ENCODE measurements around the gene GANC. TPM values are rescaled to one million over a fixed set of nuclear protein-coding genes. Genes with fewer than 3 reads are reported as not detected.

Gene GANC
- total RNA-seq, 2 experiments from 2014 or later = 27.9 to 31.7 TPM

DNA sequence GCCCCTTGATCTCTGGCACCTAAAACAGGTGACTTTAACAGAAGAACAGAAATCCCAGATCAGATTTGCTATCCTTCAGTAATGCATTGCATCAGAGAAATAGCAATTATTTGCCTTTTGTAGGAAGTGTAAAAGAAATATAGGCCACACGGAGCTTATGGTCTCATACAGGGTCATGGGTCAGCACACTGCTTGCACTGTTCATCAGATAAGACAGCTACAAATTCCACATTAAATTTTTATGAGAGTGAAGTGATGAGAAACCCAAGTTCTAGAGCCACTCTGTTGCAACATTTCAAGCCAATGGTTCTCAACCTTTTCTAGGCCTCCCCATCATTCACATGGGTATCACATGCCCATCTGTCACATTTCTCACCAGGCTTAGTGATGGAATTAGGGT is 33.7 kb downstream of the GANC start:
- intact Hi-C loops (cut with micrococcal nuclease; ENCODE audit: unreplicated experiment) = no loop called here
- Histone ChIP-seq H3K4me2 (ENCODE audit: low read length) (no peak overlapping the region), H3K9me3 (ENCODE audit: low read length) (no peaks in the 10 kb centered on the region; the same call in 1 of the 2 replicates), H3K4me3 (ENCODE audit: low read depth, low read length, poor library complexity, severe bottlenecking) (no peak overlapping the region), H3K79me2 (ENCODE audit: insufficient read depth, low read depth, low read length) (no peaks in the 10 kb centered on the region), H3K4me1 (ENCODE audit: insufficient read depth, low read length, poor library complexity, severe bottlenecking) (no peaks in the 10 kb centered on the region), H3K27ac (ENCODE audit: low read depth, low read length, poor library complexity, severe bottlenecking) (no peak overlapping the region), H2AFZ (ENCODE audit: low read length) (no peak overlapping the region), H4K20me1 (ENCODE audit: insufficient read depth, low read length) (no peaks in the 10 kb centered on the region), H3K36me3 (ENCODE audit: insufficient read depth, low read length) (no peaks in the 10 kb centered on the region; the same call in 1 of the 2 replicates), H3K9me2 (ENCODE audit: insufficient read depth, low read length) (no peaks in the 10 kb centered on the region)
- POLR2A ChIA-PET = no interaction called here
- TF ChIP-seq, protein P1, sequence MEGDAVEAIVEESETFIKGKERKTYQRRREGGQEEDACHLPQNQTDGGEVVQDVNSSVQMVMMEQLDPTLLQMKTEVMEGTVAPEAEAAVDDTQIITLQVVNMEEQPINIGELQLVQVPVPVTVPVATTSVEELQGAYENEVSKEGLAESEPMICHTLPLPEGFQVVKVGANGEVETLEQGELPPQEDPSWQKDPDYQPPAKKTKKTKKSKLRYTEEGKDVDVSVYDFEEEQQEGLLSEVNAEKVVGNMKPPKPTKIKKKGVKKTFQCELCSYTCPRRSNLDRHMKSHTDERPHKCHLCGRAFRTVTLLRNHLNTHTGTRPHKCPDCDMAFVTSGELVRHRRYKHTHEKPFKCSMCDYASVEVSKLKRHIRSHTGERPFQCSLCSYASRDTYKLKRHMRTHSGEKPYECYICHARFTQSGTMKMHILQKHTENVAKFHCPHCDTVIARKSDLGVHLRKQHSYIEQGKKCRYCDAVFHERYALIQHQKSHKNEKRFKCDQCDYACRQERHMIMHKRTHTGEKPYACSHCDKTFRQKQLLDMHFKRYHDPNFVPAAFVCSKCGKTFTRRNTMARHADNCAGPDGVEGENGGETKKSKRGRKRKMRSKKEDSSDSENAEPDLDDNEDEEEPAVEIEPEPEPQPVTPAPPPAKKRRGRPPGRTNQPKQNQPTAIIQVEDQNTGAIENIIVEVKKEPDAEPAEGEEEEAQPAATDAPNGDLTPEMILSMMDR (conservative IDR thresholded peaks at IDR 0.05; ENCODE audit: low read length) = no peak
- TF ChIP-seq EZH2phosphoT487 (IDR thresholded peaks at IDR 0.05; ENCODE audit: borderline replicate concordance, low read depth, low read length) = no peak
- BruUV-seq (replicated peaks) = no TSS peak
- CTCF ChIA-PET (ENCODE audit: unreplicated experiment) = no interaction called here
- DNase-seq (ENCODE audit: low spot score) = no peak

GRCh38 chr15:42313463-42313862 is 40.5 kb downstream of the GANC start:
- Histone ChIP-seq H3K27ac (ENCODE audit: low read depth, low read length, poor library complexity, severe bottlenecking) (no peak overlapping the region), H3K4me2 (ENCODE audit: low read length) (no peak overlapping the region), H3K79me2 (ENCODE audit: insufficient read depth, low read depth, low read length) (no peaks in the 10 kb centered on the region), H2AFZ (ENCODE audit: low read length) (no peak overlapping the region), H3K4me3 (ENCODE audit: low read depth, low read length, poor library complexity, severe bottlenecking) (no peak overlapping the region), H3K9me2 (ENCODE audit: insufficient read depth, low read length) (no peaks in the 10 kb centered on the region), H3K36me3 (ENCODE audit: insufficient read depth, low read length) (no peaks in the 10 kb centered on the region), H4K20me1 (ENCODE audit: insufficient read depth, low read length) (no peaks in the 10 kb centered on the region), H3K4me1 (ENCODE audit: insufficient read depth, low read length, poor library complexity, severe bottlenecking) (no peaks in the 10 kb centered on the region), H3K9me3 (ENCODE audit: low read length) (no peaks in the 10 kb centered on the region)
- intact Hi-C loops (cut with micrococcal nuclease; ENCODE audit: unreplicated experiment) = no loop called here
- CTCF ChIA-PET (ENCODE audit: unreplicated experiment) = no interaction called here
- BruUV-seq (replicated peaks) = no TSS peak
- peak; percentile 8 for DNase-seq (ENCODE audit: low spot score)
- POLR2A ChIA-PET = no interaction called here
- TF ChIP-seq, protein P1 (conservative IDR thresholded peaks at IDR 0.05; ENCODE audit: low read length) = no peak
- no peak for TF ChIP-seq EZH2phosphoT487 (IDR thresholded peaks at IDR 0.05; ENCODE audit: borderline replicate concordance, low read depth, low read length)

GRCh38 chr15:42314818-42315217 is 41.8 kb downstream of the GANC start:
- Histone ChIP-seq H3K4me3 (ENCODE audit: low read depth, low read length, poor library complexity, severe bottlenecking) (no peak overlapping the region), H3K9me2 (ENCODE audit: insufficient read depth, low read length) (no peaks in the 10 kb centered on the region), H3K4me1 (ENCODE audit: insufficient read depth, low read length, poor library complexity, severe bottlenecking) (no peaks in the 10 kb centered on the region), H2AFZ (ENCODE audit: low read length) (no peak overlapping the region), H3K36me3 (ENCODE audit: insufficient read depth, low read length) (no peaks in the 10 kb centered on the region), H3K79me2 (ENCODE audit: insufficient read depth, low read depth, low read length) (no peaks in the 10 kb centered on the region), H4K20me1 (ENCODE audit: insufficient read depth, low read length) (no peaks in the 10 kb centered on the region), H3K27ac (ENCODE audit: low read depth, low read length, poor library complexity, severe bottlenecking) (no peak overlapping the region), H3K4me2 (ENCODE audit: low read length) (no peak overlapping the region), H3K9me3 (ENCODE audit: low read length) (no peaks in the 10 kb centered on the region)
- BruUV-seq (replicated peaks) = no TSS peak
- DNase-seq (ENCODE audit: low spot score) = no peak
- POLR2A ChIA-PET = no interaction called here
- intact Hi-C loops (cut with micrococcal nuclease; ENCODE audit: unreplicated experiment) = no loop called here
- CTCF ChIA-PET (ENCODE audit: unreplicated experiment) = no interaction called here
- TF ChIP-seq, protein P1 (conservative IDR thresholded peaks at IDR 0.05; ENCODE audit: low read length) = no peak
- no peak for TF ChIP-seq EZH2phosphoT487 (IDR thresholded peaks at IDR 0.05; ENCODE audit: borderline replicate concordance, low read depth, low read length)
